ENCODE data around the gene SECISBP2L. TPM values are rescaled to one million over a fixed set of nuclear protein-coding genes. Genes with fewer than 3 reads are reported as not detected.

The SECISBP2L gene
- polyA plus RNA-seq, 1 donor (not counting 4 experiments of a cell fraction or from before 2014, with no cell fraction given): 15.4 TPM

DNA sequence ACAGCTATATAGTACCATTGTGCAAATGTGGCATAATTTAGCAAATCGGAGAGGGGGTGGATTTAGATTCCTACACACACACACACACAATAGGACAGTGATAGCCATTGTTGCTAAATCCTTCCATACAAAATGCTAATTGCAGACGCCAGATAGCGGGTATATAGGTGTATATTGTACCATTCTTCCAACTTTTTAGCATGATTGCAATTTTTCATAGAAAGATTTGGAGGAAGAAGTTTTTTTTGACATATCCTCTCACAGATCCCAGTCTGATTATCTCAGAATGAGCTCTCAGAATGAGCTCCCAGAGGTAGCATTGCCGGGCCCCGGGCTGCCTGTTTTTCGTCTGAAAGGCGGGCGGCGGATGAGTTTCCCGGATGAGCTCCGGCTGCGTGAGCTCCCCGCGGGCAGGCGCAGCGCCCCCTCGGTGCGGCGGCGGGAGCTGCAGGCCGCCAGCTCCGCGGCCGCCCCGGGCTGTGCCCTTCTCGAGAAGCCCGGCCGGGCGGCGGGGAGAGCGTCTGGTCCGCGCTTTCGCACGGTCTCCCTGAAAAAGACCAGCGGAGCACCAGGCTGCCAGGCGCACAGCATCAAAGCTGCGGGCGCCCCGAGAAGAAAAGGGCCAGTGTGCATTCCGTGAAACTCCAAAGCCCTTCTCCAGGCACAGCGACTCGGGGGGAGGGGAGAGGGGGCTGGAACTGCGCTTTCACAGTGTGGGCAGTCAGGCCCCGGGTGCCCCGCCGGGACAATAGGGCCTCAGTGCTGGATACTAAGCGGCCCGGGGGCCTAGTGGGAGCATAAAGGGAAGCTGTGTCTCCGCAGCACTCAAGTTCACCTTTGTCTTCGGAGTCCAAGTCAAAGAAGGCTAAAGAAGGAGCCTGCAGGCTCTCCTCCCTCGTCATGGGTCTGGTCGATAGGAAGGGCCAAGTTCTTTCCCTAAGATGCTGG lies 70.5 kb downstream of the SECISBP2L start:
- Histone ChIP-seq H3K79me2 (ENCODE audit: control insufficient read depth, insufficient read depth, low read length) (no peaks in the 10 kb centered on the region), H2AFZ (ENCODE audit: control insufficient read depth, low read length) (peak overlapping the region; percentile 92), H3K27me3 (ENCODE audit: control insufficient read depth, extremely low read depth, insufficient read depth, low read length) (no peaks in the 10 kb centered on the region), H3K4me1 (ENCODE audit: control insufficient read depth, extremely low read depth, insufficient read depth, low read length) (peaks cover 8% of the 10 kb centered on the region), H3K9ac (ENCODE audit: control insufficient read depth, extremely low read depth, insufficient read depth, low read length) (peak overlapping the region; percentile 54), H3K27ac (ENCODE audit: control insufficient read depth, insufficient read depth, low read length) (no peak overlapping the region), H4K20me1 (ENCODE audit: control insufficient read depth, extremely low read depth, insufficient read depth, low read length) (no peaks in the 10 kb centered on the region), H3K4me2 (ENCODE audit: control insufficient read depth, extremely low read depth, insufficient read depth, low read depth, low read length) (peak overlapping the region; percentile 78), H3K9me3 (ENCODE audit: control insufficient read depth, low read depth, low read length) (no peaks in the 10 kb centered on the region), H3K9me1 (ENCODE audit: control insufficient read depth, extremely low read depth, insufficient read depth, low read length) (no peaks in the 10 kb centered on the region), H3K36me3 (ENCODE audit: control insufficient read depth in 2 of 2, extremely low read depth in 1 of 2, insufficient read depth in 2 of 2, low read length in 2 of 2) (no peaks in the 10 kb centered on the region), H3K4me3 (ENCODE audit: control insufficient read depth in 2 of 3, extremely low read depth in 1 of 3, insufficient read depth in 2 of 3, low read depth in 1 of 3, low read length in 3 of 3) (peak overlapping the region; percentile 32 to 66 (median 65))
- FAIRE-seq (no peak), DNase-seq (ENCODE audit: low read depth, low spot score) (no peak)
- TF ChIP-seq EZH2 (IDR thresholded peaks at IDR 0.05; ENCODE audit: low read length): no peak
- TF ChIP-seq, protein P1, sequence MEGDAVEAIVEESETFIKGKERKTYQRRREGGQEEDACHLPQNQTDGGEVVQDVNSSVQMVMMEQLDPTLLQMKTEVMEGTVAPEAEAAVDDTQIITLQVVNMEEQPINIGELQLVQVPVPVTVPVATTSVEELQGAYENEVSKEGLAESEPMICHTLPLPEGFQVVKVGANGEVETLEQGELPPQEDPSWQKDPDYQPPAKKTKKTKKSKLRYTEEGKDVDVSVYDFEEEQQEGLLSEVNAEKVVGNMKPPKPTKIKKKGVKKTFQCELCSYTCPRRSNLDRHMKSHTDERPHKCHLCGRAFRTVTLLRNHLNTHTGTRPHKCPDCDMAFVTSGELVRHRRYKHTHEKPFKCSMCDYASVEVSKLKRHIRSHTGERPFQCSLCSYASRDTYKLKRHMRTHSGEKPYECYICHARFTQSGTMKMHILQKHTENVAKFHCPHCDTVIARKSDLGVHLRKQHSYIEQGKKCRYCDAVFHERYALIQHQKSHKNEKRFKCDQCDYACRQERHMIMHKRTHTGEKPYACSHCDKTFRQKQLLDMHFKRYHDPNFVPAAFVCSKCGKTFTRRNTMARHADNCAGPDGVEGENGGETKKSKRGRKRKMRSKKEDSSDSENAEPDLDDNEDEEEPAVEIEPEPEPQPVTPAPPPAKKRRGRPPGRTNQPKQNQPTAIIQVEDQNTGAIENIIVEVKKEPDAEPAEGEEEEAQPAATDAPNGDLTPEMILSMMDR (optimal IDR thresholded peaks at IDR 0.05 in 1 of 3, IDR thresholded peaks at IDR 0.05 in 1 of 3, conservative IDR thresholded peaks at IDR 0.05 in 1 of 3; ENCODE audit: extremely low read depth in 1 of 3, insufficient read depth in 2 of 3, low read length in 3 of 3): peak; percentile 72 to 84 (median 76)
- dilution Hi-C loops (cut with MboI; ENCODE audit: extremely low pct_ligation_motif_present, low sequenced_read_pairs): no loop called here

DNA sequence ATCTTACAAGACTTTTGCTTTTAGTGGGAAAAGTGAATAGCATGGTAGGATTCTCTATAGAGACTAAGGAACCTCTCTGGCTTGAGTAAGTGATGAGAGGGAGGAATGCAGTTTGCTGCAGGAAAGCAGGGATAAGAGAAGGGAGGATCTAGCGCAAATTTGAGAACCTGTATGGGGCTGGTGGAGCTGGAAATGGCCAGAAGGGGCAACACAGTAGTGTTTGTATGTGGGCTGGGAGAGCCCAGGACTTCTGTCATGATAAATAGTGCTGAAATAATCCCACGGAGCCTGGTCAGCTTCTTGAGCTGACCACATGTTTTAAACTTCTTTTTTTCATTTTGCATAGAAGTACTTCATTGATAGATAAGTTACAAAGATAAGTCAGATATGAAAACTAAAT lies 71.4 kb downstream of the SECISBP2L start:
- Histone ChIP-seq H3K36me3 (ENCODE audit: control insufficient read depth in 2 of 2, extremely low read depth in 1 of 2, insufficient read depth in 2 of 2, low read length in 2 of 2) (no peaks in the 10 kb centered on the region), H3K4me2 (ENCODE audit: control insufficient read depth, extremely low read depth, insufficient read depth, low read depth, low read length) (no peak overlapping the region), H3K9me3 (ENCODE audit: control insufficient read depth, low read depth, low read length) (no peaks in the 10 kb centered on the region), H3K27me3 (ENCODE audit: control insufficient read depth, extremely low read depth, insufficient read depth, low read length) (no peaks in the 10 kb centered on the region), H3K9me1 (ENCODE audit: control insufficient read depth, extremely low read depth, insufficient read depth, low read length) (no peaks in the 10 kb centered on the region), H3K79me2 (ENCODE audit: control insufficient read depth, insufficient read depth, low read length) (no peaks in the 10 kb centered on the region), H4K20me1 (ENCODE audit: control insufficient read depth, extremely low read depth, insufficient read depth, low read length) (no peaks in the 10 kb centered on the region), H3K4me1 (ENCODE audit: control insufficient read depth, extremely low read depth, insufficient read depth, low read length) (peaks cover 8% of the 10 kb centered on the region), H2AFZ (ENCODE audit: control insufficient read depth, low read length) (no peak overlapping the region), H3K4me3 (ENCODE audit: control insufficient read depth in 2 of 3, extremely low read depth in 1 of 3, insufficient read depth in 2 of 3, low read depth in 1 of 3, low read length in 3 of 3) (no peak overlapping the region), H3K9ac (ENCODE audit: control insufficient read depth, extremely low read depth, insufficient read depth, low read length) (no peak overlapping the region), H3K27ac (ENCODE audit: control insufficient read depth, insufficient read depth, low read length) (no peak overlapping the region)
- dilution Hi-C loops (cut with MboI; ENCODE audit: extremely low pct_ligation_motif_present, low sequenced_read_pairs): no loop called here
- FAIRE-seq: no peak
- DNase-seq (ENCODE audit: low read depth, low spot score): no peak
- no peak for TF ChIP-seq EZH2 (IDR thresholded peaks at IDR 0.05; ENCODE audit: low read length)
- TF ChIP-seq, protein P1 (optimal IDR thresholded peaks at IDR 0.05 in 1 of 3, IDR thresholded peaks at IDR 0.05 in 1 of 3, conservative IDR thresholded peaks at IDR 0.05 in 1 of 3; ENCODE audit: extremely low read depth in 1 of 3, insufficient read depth in 2 of 3, low read length in 3 of 3): no peak

All from keratinocyte (primary cell).